Heart right ventricle (tissue), 16 donors: ENCODE measurements around the gene CAMKV. TPM values are rescaled to one million over a fixed set of nuclear protein-coding genes. Genes with fewer than 3 reads are reported as not detected.
A peak's percentile ranks its signal among the peaks of the same experiment; 100 is the strongest.

Experiments used
- ATAC-seq, 8 donors: fragments of 200-7000 bp; cut with Tn5 transposase; one replicate each; pipeline ENCODE4 v1.9.1; 2020; ENCODE audit warnings: mild to moderate bottlenecking in 8 of 8, moderate library complexity in 8 of 8, moderate number of reproducible peaks in 1 of 8
- DNase-seq, 2 donors: peaks; one replicate each; pipeline ENCODE4 v3.0.0-alpha.2; 2020
- H3K27ac ChIP-seq, 10 donors: fragments of 200-600 bp; sonication (generic) in 2 of 10; one replicate each; pipeline versions ENCODE4 v1.5.0 to v1.8.0; 2020 to 2022; ENCODE audit warnings: mild to moderate bottlenecking in 3 of 10
- H3K27me3 ChIP-seq, 7 donors: fragments of 200-600 bp; one replicate each; pipeline ENCODE4 v1.8.0; 2021 to 2022; ENCODE audit warnings: mild to moderate bottlenecking in 2 of 7
- H3K36me3 ChIP-seq, 9 donors: fragments of 200-600 bp; sonication (generic) in 1 of 9; one replicate each; pipeline versions ENCODE4 v1.5.0 to v1.8.0; 2020 to 2022; ENCODE audit warnings: mild to moderate bottlenecking in 2 of 9
- H3K4me1 ChIP-seq, 9 donors: fragments of 200-600 bp; sonication (generic) in 1 of 9; one replicate each; pipeline versions ENCODE4 v1.5.0 to v1.8.0; 2020 to 2022; ENCODE audit warnings: mild to moderate bottlenecking in 4 of 9
- H3K4me3 ChIP-seq, 10 donors: fragments of 200-600 bp; sonication (generic) in 2 of 10; one replicate each; pipeline versions ENCODE4 v1.5.0 to v1.8.0; 2020 to 2022; ENCODE audit warnings: mild to moderate bottlenecking in 7 of 10, moderate library complexity in 2 of 10
- H3K9me3 ChIP-seq, 11 donors: fragments of 200-600 bp in 10 of 11; sonication (generic) in 2 of 11; one replicate each; pipeline versions ENCODE4 v1.5.0 to v1.8.0; 2013 to 2022; ENCODE audit warnings: mild to moderate bottlenecking in 2 of 11, control low read depth in 1 of 11, moderate library complexity in 1 of 11
- CTCF ChIP-seq, 9 donors: fragments of 200-600 bp; sonication (generic) in 2 of 9; IDR thresholded peaks; one replicate each; pipeline versions ENCODE4 v1.5.0 to v1.8.0; 2021 to 2022; ENCODE audit warnings: antibody characterized with exemption in 9 of 9, mild to moderate bottlenecking in 5 of 9, moderate library complexity in 1 of 9
- WGBS, 2 donors: extraction: QIAGEN DNeasy Blood & Tissue Kit; methylation state at CpG; one replicate each; pipeline ENCODE4 v1.1.7; 2013; ENCODE audit warnings: inconsistent platforms in 1 of 2; 5-methylcytosine and 5-hydroxymethylcytosine counted together
- intact Hi-C, 10 donors: fragments of 100-400 bp; cut with DNase I; formaldehyde crosslinking; loops; one replicate each; pipeline versions ENCODE4 v1.11.1 to v1.14.2; 2022
- polyA plus RNA-seq, 2 donors: library from polyadenylated mRNA; stranded (reverse); fragments of 200-250 nt; gene quantifications; one replicate each; pipeline ENCODE4 v1.2.3, GENCODE V29; 2013
- total RNA-seq, 10 donors: library from RNA; stranded (reverse); fragmentation: NEBNext Ultra II Directional in 3 of 10; extraction: Animal tissue kit (Norgen Biotek cat#: 25700) in 3 of 10; gene quantifications; one replicate each; pipeline versions ENCODE4 v1.2.1 to v1.2.4, GENCODE V29; 2021 to 2023
- donor health status: Arrhythmogenic right ventricular cardiomyopathy.
- donor health status: ischemic (EF 13 %, LVEDD 7.1; RV severe dilation, severe dysfunction).
- donor health status: healthy with polysubstance abuse.
- donor health status: DM: no; HTN: yes; CAD: no.
- donor health status: DM: no; HTN: no; CAD: no.
- donor health status: ischemic (EF 25% LVEDD 6.9; RV normal size, moderate dysfunction).
- donor health status: ischemic (EF 25% LVEDD 5.7; RV mildly dilated, moderate dysfunction).
- donor health status: healthy.
- donor health status: DM: yes; HTN: yes; CAD: no.
- donor health status: Ischemic cardiomyopathy.
- donor health status: ischemic (EF 35%, LVEDD 5.7; RV mildly dilated, moderate dysfunction).
- donor health status: nonischemic (EF 11% LVEDD 7.7; RV severe dilation, severe dysfunction).
- donor health status: DM: yes; HTN: yes; CAD: no.
- donor health status: PGD.
- donor health status: ischemic (EF 29% LVEDD 5.4; RV normal size, mild dysfunction).
- donor health status: nonischemic (EF 23%, LVEDD 6.1; RV moderate dilation, normal function).

CAMKV gene
- total and polyA plus RNA-seq, 12 donors, result not detected

DNA sequence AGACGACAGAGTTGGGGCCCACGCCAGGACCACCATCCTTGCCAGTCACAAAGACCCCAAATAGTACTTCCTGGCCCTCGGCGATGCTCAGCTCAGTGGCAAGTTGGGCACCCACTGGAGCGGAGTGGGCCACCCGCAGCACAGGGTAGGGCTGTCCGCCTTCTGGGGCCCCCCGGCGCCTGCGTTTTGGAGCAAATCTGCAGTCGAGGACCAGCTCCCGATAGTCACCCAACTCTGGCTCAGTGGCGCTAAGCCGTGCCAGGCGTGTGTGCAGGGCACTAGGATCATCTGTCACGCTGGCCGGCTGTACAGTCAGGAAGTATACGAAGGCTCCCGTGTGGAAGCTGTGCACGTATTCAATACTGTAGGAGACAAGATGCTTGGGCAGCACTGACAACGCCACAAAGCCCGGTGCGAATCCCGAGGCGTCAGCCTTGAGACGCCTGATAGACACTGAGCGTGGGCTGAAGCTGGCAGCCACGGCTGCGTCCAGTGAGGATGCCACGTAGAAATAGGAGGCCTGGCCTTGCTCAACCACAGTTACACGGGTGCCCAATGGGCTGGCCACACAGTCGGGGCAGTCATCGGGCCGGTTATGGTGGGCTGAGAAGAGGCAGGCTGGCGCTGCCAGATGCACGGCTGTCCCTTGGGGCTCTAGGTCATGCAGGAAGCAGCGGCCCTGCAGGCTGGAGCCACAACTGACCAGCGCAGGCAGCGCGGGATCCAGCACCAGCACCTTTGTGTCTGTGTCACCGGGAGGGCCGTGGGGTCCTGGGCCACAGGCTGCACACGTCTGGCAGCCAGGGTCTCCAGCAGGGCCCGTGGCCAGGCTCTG is 33.0 kb upstream of the CAMKV start:
- ATAC-seq (peak in 1 of 8 donors; percentile 11), DNase-seq (no peak)
- Histone ChIP-seq H3K9me3 (no peaks in the 10 kb centered on the region), H3K27ac (peak overlapping the region in 7 of 10 donors; percentile 28 to 80 (median 65)), H3K36me3 (no peaks in the 10 kb centered on the region), H3K27me3 (no peaks in the 10 kb centered on the region), H3K4me3 (peak overlapping the region in 9 of 10 donors; percentile 33 to 60 (median 46)), H3K4me1 (peaks cover 8 to 61% (median 39%) of the 10 kb centered on the region in 9 donors)
- 92 to 95% methylated on average over 44 of the region's 44 CpGs for WGBS, 2 donors
- intact Hi-C loops, result loop anchor here in 8 of 10 donors (1.0 to 10.0 kb wide), 8 partner anchors 40 to 198 kb away; partner anchors contain the start of genes TRAIP (in 4 of the 8), GMPPB (in 1 of the 8) and INKA1 (in 1 of the 8)
- no peak for TF ChIP-seq CTCF (IDR thresholded peaks at IDR 0.05)

DNA sequence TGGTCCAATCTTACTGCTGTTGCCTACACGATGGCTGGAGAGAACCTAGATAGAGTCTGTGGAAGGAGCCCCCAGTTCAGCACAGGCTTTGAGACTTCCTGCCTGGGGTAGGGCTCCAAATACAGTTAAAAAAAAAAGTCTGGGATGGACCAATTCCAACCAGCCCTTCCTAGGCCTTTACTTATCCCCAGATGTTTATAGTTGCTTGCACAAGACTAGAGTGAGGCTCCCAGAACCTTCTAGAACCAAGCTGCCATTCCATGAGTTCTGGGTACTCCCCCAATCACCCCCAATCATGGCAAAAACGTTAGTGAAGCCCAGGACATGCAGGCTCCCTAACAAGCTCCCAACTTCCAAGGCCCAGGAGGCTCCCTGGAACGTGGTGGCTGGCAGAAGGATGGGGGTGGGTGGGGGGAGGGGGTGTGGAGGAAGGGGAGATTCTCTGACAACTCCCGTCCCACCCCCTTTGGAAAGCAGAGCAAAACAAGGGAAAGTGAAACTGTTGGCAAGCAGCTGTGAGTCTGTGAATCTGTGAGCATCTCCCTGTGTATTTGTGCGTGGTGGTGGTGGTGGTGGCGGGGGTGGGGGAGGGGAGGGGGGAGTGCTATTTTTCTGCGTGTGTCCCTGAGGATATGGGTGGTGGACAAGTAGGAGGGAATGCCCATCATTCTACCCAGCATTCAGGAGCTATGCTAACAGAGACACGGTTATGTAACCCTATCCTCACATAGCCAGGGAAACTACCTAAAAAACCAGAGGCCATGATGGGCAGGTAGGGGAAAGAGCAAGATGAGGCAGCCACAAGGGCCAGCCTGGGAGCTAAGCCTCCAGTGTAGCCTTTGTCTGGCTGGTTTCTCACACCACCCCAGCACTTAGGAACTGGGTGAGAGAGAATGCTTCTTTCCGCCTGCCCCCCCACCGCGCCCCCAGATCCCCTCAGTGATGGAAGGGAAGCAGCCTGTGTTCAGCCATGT is 31.9 kb upstream of the CAMKV start:
- Histone ChIP-seq H3K9me3 (no peaks in the 10 kb centered on the region), H3K4me3 (no peak overlapping the region), H3K27ac (no peak overlapping the region), H3K27me3 (no peaks in the 10 kb centered on the region), H3K36me3 (no peaks in the 10 kb centered on the region), H3K4me1 (peaks cover 8 to 59% (median 38%) of the 10 kb centered on the region in 9 donors)
- DNase-seq (no peak), ATAC-seq (no peak)
- intact Hi-C loops, result loop anchor here in 8 of 10 donors (5.0 to 10.0 kb wide), 7 partner anchors 39 to 197 kb away; partner anchors contain the start of genes TRAIP (in 4 of the 8) and GMPPB (in 1 of the 8)
- WGBS, 2 donors, result 60% methylated on average over 11 of the region's 11 CpGs
- no peak for TF ChIP-seq CTCF (IDR thresholded peaks at IDR 0.05)

GRCh38 chr3:49900491-49901153 is 30.9 kb upstream of the CAMKV start:
- ATAC-seq, result peak; percentile 30 to 87 (median 59)
- intact Hi-C loops, result loop anchor here in 8 of 10 donors (5.0 to 10.0 kb wide), 7 partner anchors 38 to 196 kb away; partner anchors contain the start of genes TRAIP (in 4 of the 8) and GMPPB (in 1 of the 8)
- no peak overlapping the region for H3K4me3 ChIP-seq
- H3K27me3 ChIP-seq, result no peaks in the 10 kb centered on the region
- 62 to 69% methylated on average over 8 of the region's 8 CpGs for WGBS, 2 donors
- peaks cover 0 to 2% (median 0%) of the 10 kb centered on the region in 9 donors for H3K36me3 ChIP-seq
- no peak for TF ChIP-seq CTCF (IDR thresholded peaks at IDR 0.05)
- H3K27ac ChIP-seq, result no peak overlapping the region
- peaks cover 6 to 49% (median 28%) of the 10 kb centered on the region in 9 donors for H3K4me1 ChIP-seq
- no peaks in the 10 kb centered on the region for H3K9me3 ChIP-seq
- DNase-seq, result peak; percentile 36 to 47
